PC-9 (cell line): ENCODE results near the gene VAV3.

Experiments
- EZH2 ChIP-seq: fragments of 200-600 bp; sonication (generic); IDR thresholded peaks from 2 replicates; pipeline ENCODE4 v1.8.0; 2017; ENCODE audit warnings: antibody characterized with exemption, low read depth
- TF ChIP-seq, protein P1 (sequence below): fragments of 200-600 bp; sonication (generic); conservative IDR thresholded peaks from 2 replicates; pipeline ENCODE4 v1.6.1; 2017; ENCODE audit warnings: mixed run types, antibody characterized with exemption, mild to moderate bottlenecking, moderate library complexity

DNA sequence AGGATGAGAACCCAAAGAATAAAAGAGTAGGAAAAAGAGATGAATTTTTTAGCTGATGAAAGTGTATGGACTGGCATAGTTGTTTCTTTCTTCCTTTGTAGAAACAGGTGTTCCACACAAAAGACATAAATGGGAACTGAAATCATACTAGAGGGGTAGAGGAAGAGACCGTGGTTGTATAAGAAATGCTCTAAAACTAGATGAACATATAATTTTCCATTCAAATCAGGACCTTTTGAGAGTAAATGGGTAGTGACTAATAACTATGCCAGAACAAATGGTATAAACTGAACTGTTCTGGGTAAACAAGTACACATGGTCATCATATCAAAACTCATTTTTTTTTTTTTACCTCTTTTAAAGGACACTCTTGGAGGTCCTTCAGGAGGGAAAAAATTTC, 344.2 kb downstream of the VAV3 start:
- TF ChIP-seq, protein P1, sequence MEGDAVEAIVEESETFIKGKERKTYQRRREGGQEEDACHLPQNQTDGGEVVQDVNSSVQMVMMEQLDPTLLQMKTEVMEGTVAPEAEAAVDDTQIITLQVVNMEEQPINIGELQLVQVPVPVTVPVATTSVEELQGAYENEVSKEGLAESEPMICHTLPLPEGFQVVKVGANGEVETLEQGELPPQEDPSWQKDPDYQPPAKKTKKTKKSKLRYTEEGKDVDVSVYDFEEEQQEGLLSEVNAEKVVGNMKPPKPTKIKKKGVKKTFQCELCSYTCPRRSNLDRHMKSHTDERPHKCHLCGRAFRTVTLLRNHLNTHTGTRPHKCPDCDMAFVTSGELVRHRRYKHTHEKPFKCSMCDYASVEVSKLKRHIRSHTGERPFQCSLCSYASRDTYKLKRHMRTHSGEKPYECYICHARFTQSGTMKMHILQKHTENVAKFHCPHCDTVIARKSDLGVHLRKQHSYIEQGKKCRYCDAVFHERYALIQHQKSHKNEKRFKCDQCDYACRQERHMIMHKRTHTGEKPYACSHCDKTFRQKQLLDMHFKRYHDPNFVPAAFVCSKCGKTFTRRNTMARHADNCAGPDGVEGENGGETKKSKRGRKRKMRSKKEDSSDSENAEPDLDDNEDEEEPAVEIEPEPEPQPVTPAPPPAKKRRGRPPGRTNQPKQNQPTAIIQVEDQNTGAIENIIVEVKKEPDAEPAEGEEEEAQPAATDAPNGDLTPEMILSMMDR, result no peak
- TF ChIP-seq EZH2, result no peak
